Measurements from ENCODE around the gene BLOC1S5. TPM values are rescaled to one million over a fixed set of nuclear protein-coding genes. Genes with fewer than 3 reads are reported as not detected.
A peak's percentile ranks its signal among the peaks of the same experiment; 100 is the strongest.

The BLOC1S5 gene
- total and polyA plus RNA-seq, 9 of the 15 experiments (the other 6 are each of a cell fraction or from before 2014, with no cell fraction given), result 8.5 to 41.0 (median 27.7) TPM

DNA sequence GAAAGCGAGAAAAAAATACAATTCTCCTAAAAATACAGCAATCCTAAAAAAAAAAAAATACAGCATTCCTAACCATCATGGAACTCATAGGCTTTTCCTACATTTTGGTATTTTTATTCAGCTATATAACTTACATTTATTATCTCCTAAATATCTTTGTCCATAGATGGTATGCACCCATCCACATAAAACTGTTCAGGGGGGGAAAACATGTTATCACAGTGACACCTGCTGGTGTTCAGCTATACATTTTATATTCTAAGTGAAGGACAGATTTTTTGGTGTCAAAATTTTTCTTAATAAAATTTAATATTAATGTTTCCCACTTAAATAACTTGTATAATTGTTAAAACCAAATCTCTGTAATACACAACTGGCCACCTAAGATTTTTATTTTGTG lies 58.0 kb downstream of the BLOC1S5 start (continued):
- TF ChIP-seq, protein P1, sequence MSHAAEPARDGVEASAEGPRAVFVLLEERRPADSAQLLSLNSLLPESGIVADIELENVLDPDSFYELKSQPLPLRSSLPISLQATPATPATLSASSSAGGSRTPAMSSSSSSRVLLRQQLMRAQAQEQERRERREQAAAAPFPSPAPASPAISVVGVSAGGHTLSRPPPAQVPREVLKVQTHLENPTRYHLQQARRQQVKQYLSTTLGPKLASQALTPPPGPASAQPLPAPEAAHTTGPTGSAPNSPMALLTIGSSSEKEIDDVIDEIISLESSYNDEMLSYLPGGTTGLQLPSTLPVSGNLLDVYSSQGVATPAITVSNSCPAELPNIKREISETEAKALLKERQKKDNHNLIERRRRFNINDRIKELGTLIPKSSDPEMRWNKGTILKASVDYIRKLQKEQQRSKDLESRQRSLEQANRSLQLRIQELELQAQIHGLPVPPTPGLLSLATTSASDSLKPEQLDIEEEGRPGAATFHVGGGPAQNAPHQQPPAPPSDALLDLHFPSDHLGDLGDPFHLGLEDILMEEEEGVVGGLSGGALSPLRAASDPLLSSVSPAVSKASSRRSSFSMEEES (CRISPR knock-in tag; IDR thresholded peaks at IDR 0.05), result no peak
- no peak for TF ChIP-seq BRCA1 (IDR thresholded peaks at IDR 0.05)
- TF ChIP-seq BRCA1 (CRISPR knock-in tag; IDR thresholded peaks at IDR 0.05), result no peak
- TF ChIP-seq ZNF274 (IDR thresholded peaks at IDR 0.05; ENCODE audit: borderline replicate concordance, low read depth, low read length), result no peak
- TF ChIP-seq, protein P2, sequence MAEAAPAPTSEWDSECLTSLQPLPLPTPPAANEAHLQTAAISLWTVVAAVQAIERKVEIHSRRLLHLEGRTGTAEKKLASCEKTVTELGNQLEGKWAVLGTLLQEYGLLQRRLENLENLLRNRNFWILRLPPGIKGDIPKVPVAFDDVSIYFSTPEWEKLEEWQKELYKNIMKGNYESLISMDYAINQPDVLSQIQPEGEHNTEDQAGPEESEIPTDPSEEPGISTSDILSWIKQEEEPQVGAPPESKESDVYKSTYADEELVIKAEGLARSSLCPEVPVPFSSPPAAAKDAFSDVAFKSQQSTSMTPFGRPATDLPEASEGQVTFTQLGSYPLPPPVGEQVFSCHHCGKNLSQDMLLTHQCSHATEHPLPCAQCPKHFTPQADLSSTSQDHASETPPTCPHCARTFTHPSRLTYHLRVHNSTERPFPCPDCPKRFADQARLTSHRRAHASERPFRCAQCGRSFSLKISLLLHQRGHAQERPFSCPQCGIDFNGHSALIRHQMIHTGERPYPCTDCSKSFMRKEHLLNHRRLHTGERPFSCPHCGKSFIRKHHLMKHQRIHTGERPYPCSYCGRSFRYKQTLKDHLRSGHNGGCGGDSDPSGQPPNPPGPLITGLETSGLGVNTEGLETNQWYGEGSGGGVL (CRISPR knock-in tag; IDR thresholded peaks at IDR 0.05), result no peak
- TF ChIP-seq, protein P3, sequence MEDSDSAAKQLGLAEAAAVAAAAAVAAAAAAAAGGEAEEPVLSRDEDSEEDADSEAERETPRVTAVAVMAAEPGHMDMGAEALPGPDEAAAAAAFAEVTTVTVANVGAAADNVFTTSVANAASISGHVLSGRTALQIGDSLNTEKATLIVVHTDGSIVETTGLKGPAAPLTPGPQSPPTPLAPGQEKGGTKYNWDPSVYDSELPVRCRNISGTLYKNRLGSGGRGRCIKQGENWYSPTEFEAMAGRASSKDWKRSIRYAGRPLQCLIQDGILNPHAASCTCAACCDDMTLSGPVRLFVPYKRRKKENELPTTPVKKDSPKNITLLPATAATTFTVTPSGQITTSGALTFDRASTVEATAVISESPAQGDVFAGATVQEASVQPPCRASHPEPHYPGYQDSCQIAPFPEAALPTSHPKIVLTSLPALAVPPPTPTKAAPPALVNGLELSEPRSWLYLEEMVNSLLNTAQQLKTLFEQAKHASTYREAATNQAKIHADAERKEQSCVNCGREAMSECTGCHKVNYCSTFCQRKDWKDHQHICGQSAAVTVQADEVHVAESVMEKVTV (CRISPR knock-in tag; IDR thresholded peaks at IDR 0.05), result peak; percentile 79
- TF ChIP-seq, protein P4, sequence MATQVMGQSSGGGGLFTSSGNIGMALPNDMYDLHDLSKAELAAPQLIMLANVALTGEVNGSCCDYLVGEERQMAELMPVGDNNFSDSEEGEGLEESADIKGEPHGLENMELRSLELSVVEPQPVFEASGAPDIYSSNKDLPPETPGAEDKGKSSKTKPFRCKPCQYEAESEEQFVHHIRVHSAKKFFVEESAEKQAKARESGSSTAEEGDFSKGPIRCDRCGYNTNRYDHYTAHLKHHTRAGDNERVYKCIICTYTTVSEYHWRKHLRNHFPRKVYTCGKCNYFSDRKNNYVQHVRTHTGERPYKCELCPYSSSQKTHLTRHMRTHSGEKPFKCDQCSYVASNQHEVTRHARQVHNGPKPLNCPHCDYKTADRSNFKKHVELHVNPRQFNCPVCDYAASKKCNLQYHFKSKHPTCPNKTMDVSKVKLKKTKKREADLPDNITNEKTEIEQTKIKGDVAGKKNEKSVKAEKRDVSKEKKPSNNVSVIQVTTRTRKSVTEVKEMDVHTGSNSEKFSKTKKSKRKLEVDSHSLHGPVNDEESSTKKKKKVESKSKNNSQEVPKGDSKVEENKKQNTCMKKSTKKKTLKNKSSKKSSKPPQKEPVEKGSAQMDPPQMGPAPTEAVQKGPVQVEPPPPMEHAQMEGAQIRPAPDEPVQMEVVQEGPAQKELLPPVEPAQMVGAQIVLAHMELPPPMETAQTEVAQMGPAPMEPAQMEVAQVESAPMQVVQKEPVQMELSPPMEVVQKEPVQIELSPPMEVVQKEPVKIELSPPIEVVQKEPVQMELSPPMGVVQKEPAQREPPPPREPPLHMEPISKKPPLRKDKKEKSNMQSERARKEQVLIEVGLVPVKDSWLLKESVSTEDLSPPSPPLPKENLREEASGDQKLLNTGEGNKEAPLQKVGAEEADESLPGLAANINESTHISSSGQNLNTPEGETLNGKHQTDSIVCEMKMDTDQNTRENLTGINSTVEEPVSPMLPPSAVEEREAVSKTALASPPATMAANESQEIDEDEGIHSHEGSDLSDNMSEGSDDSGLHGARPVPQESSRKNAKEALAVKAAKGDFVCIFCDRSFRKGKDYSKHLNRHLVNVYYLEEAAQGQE (IDR thresholded peaks at IDR 0.05; ENCODE audit: borderline replicate concordance), result peak; percentile 46; the same call in 1 of the 2 replicates
- TF ChIP-seq, protein P4 (CRISPR knock-in tag; IDR thresholded peaks at IDR 0.05; ENCODE audit: low read depth), result no peak
